ENCODE data around the gene SCN8A.

GRCh38 chr12:51839310-51839947 lies 248.4 kb downstream of the SCN8A start:
- TF ChIP-seq, protein P1, sequence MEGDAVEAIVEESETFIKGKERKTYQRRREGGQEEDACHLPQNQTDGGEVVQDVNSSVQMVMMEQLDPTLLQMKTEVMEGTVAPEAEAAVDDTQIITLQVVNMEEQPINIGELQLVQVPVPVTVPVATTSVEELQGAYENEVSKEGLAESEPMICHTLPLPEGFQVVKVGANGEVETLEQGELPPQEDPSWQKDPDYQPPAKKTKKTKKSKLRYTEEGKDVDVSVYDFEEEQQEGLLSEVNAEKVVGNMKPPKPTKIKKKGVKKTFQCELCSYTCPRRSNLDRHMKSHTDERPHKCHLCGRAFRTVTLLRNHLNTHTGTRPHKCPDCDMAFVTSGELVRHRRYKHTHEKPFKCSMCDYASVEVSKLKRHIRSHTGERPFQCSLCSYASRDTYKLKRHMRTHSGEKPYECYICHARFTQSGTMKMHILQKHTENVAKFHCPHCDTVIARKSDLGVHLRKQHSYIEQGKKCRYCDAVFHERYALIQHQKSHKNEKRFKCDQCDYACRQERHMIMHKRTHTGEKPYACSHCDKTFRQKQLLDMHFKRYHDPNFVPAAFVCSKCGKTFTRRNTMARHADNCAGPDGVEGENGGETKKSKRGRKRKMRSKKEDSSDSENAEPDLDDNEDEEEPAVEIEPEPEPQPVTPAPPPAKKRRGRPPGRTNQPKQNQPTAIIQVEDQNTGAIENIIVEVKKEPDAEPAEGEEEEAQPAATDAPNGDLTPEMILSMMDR (IDR thresholded peaks at IDR 0.05; ENCODE audit: insufficient read depth, low read length) = no peak
- TF ChIP-seq POLR2AphosphoS5 (IDR thresholded peaks at IDR 0.05; ENCODE audit: low read depth) (no peak), GABPA (IDR thresholded peaks at IDR 0.05; ENCODE audit: low read depth) (no peak)
- TF ChIP-seq, protein P2, sequence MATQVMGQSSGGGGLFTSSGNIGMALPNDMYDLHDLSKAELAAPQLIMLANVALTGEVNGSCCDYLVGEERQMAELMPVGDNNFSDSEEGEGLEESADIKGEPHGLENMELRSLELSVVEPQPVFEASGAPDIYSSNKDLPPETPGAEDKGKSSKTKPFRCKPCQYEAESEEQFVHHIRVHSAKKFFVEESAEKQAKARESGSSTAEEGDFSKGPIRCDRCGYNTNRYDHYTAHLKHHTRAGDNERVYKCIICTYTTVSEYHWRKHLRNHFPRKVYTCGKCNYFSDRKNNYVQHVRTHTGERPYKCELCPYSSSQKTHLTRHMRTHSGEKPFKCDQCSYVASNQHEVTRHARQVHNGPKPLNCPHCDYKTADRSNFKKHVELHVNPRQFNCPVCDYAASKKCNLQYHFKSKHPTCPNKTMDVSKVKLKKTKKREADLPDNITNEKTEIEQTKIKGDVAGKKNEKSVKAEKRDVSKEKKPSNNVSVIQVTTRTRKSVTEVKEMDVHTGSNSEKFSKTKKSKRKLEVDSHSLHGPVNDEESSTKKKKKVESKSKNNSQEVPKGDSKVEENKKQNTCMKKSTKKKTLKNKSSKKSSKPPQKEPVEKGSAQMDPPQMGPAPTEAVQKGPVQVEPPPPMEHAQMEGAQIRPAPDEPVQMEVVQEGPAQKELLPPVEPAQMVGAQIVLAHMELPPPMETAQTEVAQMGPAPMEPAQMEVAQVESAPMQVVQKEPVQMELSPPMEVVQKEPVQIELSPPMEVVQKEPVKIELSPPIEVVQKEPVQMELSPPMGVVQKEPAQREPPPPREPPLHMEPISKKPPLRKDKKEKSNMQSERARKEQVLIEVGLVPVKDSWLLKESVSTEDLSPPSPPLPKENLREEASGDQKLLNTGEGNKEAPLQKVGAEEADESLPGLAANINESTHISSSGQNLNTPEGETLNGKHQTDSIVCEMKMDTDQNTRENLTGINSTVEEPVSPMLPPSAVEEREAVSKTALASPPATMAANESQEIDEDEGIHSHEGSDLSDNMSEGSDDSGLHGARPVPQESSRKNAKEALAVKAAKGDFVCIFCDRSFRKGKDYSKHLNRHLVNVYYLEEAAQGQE (IDR thresholded peaks at IDR 0.05; ENCODE audit: insufficient replicate concordance, low read depth) = no peak

Data from HL-60 (cell line).